Activated effector memory CD4-positive, alpha-beta T cell treated with anti-CD3 and anti-CD28 coated beads, Interleukin-2, amount 50 U/mL, for 16 hours (primary cell): ENCODE measurements around the gene RALGPS1.

ENCODE experiments used
- DNase-seq: peaks from one replicate; pipeline ENCODE4 v3.0.0-alpha.2; 2020

Gene RALGPS1

GRCh38 chr9:127237801-127238200 is 323.2 kb downstream of the RALGPS1 start:
- no peak for DNase-seq

- no peak for DNase-seq
Measured at GRCh38 chr9:127241354-127241753, 326.8 kb downstream of the RALGPS1 start.

GRCh38 chr9:127244609-127245601 is 330.3 kb downstream of the RALGPS1 start:
- peak; percentile 98 for DNase-seq

- DNase-seq = no peak
Measured at GRCh38 chr9:127245637-127246164, 331.1 kb downstream of the RALGPS1 start.

- no peak for DNase-seq
Measured at GRCh38 chr9:127248241-127248640, 333.7 kb downstream of the RALGPS1 start.

- DNase-seq = no peak
Measured at GRCh38 chr9:127249877-127250276, 335.3 kb downstream of the RALGPS1 start.

GRCh38 chr9:127250896-127251391 is 336.4 kb downstream of the RALGPS1 start:
- no peak for DNase-seq

GRCh38 chr9:127252410-127253318 is 338.1 kb downstream of the RALGPS1 start:
- DNase-seq = no peak

GRCh38 chr9:127253446-127253845 is 338.9 kb downstream of the RALGPS1 start:
- DNase-seq = no peak

GRCh38 chr9:127255692-127256091 is 341.1 kb downstream of the RALGPS1 start:
- no peak for DNase-seq

GRCh38 chr9:127256324-127256723 is 341.7 kb downstream of the RALGPS1 start:
- DNase-seq = no peak

- no peak for DNase-seq
Measured at GRCh38 chr9:127258606-127259471, 344.3 kb downstream of the RALGPS1 start.

- no peak for DNase-seq
Measured at GRCh38 chr9:127262602-127263001, 348.0 kb downstream of the RALGPS1 start.

- DNase-seq = no peak
Measured at GRCh38 chr9:127263237-127263636, 348.7 kb downstream of the RALGPS1 start.

GRCh38 chr9:127263664-127264063 is 349.1 kb downstream of the RALGPS1 start:
- no peak for DNase-seq

- DNase-seq = no peak
Measured at GRCh38 chr9:127264462-127265219, 350.1 kb downstream of the RALGPS1 start, which contains the start of gene GARNL3. GARNL3 (plus strand) TSS chr9:127264774; CDS start chr9:127264878, 104 bp downstream.

- DNase-seq = no peak
Measured at GRCh38 chr9:127267793-127268525, 353.4 kb downstream of the RALGPS1 start.

GRCh38 chr9:127269449-127269848 is 354.9 kb downstream of the RALGPS1 start:
- DNase-seq = no peak
